ENCODE results near the gene AGBL1. TPM values are rescaled to one million over a fixed set of nuclear protein-coding genes. Genes with fewer than 3 reads are reported as not detected.

AGBL1 gene
- total RNA-seq, 2 donors from 2014 or later, result not detected

DNA sequence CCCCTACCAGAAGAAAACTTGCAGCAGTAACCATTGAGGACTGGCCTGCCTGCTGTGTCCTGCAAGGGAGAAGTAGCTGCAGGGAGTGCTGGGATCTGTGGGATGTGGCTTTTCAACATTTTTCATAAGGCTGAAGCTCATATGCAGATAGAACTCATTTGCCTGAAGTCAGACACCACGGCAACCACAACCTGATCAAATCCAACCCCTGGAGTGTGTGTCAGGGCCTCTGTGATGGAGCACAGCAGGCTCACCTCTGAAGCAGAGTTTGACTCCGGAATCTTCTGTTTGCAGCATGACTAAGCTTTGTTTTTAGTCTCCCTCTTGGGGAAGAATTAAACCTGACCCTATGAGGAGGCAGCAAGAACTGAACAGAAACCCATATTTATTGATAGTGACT is 508.7 kb downstream of the AGBL1 start:
- no peak for DNase-seq (ENCODE audit: low spot score)
- ATAC-seq (ENCODE audit: insufficient number of reproducible peaks, low FRiP score, low read depth), result no peak
- no peaks in the 10 kb centered on the region for H3K9me3 ChIP-seq
- H3K36me3 ChIP-seq, result no peaks in the 10 kb centered on the region
- H3K27ac ChIP-seq, result no peak overlapping the region
- H3K4me1 ChIP-seq (ENCODE audit: control insufficient read depth in 1 of 2, low read depth in 2 of 2), result no peaks in the 10 kb centered on the region
- H3K4me3 ChIP-seq, result no peak overlapping the region
- no peaks in the 10 kb centered on the region for H3K27me3 ChIP-seq (replicated peaks; ENCODE audit: insufficient read depth)
- TF ChIP-seq, protein P1, sequence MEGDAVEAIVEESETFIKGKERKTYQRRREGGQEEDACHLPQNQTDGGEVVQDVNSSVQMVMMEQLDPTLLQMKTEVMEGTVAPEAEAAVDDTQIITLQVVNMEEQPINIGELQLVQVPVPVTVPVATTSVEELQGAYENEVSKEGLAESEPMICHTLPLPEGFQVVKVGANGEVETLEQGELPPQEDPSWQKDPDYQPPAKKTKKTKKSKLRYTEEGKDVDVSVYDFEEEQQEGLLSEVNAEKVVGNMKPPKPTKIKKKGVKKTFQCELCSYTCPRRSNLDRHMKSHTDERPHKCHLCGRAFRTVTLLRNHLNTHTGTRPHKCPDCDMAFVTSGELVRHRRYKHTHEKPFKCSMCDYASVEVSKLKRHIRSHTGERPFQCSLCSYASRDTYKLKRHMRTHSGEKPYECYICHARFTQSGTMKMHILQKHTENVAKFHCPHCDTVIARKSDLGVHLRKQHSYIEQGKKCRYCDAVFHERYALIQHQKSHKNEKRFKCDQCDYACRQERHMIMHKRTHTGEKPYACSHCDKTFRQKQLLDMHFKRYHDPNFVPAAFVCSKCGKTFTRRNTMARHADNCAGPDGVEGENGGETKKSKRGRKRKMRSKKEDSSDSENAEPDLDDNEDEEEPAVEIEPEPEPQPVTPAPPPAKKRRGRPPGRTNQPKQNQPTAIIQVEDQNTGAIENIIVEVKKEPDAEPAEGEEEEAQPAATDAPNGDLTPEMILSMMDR (IDR thresholded peaks at IDR 0.05), result no peak

DNA sequence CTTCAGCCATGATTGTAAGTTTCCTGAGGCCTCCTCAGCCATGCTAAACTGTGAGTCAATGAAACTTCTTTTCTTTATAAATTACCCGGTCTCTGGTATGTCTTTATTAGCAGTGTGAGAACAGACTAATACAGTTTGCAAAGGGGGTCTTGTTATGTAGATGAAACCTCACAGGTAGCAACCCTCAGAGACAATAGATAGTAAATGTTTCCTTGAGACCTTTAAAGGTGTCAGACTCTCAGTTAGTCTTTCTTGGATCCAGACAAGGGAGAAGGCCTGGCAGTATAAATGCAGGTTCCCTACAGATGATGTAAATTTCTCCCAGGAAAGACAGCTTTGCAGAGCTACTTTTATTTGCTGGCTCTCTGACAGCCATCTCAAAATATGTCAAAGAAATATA is 510.8 kb downstream of the AGBL1 start:
- no peak for DNase-seq (ENCODE audit: low spot score)
- Histone ChIP-seq H3K27me3 (replicated peaks; ENCODE audit: insufficient read depth) (no peaks in the 10 kb centered on the region), H3K4me3 (no peak overlapping the region), H3K4me1 (ENCODE audit: control insufficient read depth in 1 of 2, low read depth in 2 of 2) (no peaks in the 10 kb centered on the region), H3K27ac (no peak overlapping the region), H3K9me3 (no peaks in the 10 kb centered on the region), H3K36me3 (no peaks in the 10 kb centered on the region)
- no peak for ATAC-seq (ENCODE audit: insufficient number of reproducible peaks, low FRiP score, low read depth)
- TF ChIP-seq, protein P1 (IDR thresholded peaks at IDR 0.05), result no peak

DNA sequence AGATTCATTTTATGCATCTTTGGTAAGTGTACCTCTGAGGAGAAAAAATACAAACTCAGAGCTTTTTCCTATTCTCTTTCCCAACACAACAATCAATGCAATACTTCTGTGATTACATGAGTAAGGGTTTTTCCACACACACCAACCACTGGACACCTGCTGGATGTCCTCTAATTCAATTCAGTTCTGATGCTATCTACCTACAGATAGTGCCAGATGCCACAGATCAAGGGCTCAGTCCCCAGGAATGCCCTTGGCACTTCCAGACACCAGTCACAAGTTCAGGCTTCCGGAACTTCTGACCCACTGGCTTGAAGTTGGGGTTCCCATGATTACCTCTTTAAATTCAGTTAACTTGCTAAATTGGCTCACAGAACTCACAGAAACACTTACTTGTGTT is 511.5 kb downstream of the AGBL1 start:
- DNase-seq (ENCODE audit: low spot score) (no peak), ATAC-seq (ENCODE audit: insufficient number of reproducible peaks, low FRiP score, low read depth) (no peak)
- H3K36me3 ChIP-seq, result no peaks in the 10 kb centered on the region
- no peaks in the 10 kb centered on the region for H3K4me1 ChIP-seq (ENCODE audit: control insufficient read depth in 1 of 2, low read depth in 2 of 2)
- H3K27me3 ChIP-seq (replicated peaks; ENCODE audit: insufficient read depth), result no peaks in the 10 kb centered on the region
- H3K4me3 ChIP-seq, result no peak overlapping the region
- no peak overlapping the region for H3K27ac ChIP-seq
- TF ChIP-seq, protein P1 (IDR thresholded peaks at IDR 0.05), result no peak
- H3K9me3 ChIP-seq, result no peaks in the 10 kb centered on the region

DNA sequence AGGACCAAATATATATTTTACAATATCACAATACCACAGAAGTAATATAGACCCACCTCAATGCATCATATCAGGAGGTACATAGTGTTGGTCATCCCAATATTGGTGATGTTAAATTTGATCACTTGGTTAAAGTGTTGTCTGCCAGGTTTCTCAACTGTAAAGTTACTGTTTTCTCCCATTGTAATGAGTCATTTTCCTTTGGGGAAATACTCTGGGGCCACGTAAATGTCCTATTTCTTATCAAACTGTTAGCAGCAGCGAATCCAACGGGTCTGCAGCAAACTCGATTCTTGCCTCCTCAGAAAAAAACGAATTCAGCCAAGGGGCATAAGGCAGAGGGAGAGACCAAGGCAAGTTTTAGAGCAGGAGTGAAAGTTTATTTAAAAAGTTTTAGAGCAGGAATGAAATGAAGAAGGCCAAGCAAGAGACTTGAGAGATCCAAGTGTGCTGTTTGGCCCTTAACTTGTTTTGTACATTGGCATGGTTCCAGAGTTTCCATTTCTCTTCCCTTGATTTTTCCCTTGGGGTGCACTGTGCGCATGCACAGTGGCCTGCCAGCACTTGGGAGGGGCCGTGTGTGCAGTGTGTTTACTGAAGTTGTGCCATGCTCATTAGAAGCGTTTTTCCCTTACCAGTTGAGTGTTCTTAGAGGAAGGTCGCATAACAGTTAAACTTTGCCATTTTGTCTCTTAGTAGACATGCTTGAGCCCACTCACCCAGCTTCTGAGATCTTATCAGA is 512.5 kb downstream of the AGBL1 start:
- Histone ChIP-seq H3K27me3 (replicated peaks; ENCODE audit: insufficient read depth) (no peaks in the 10 kb centered on the region), H3K27ac (no peak overlapping the region), H3K9me3 (no peaks in the 10 kb centered on the region), H3K4me1 (ENCODE audit: control insufficient read depth in 1 of 2, low read depth in 2 of 2) (no peaks in the 10 kb centered on the region), H3K36me3 (no peaks in the 10 kb centered on the region), H3K4me3 (no peak overlapping the region)
- DNase-seq (ENCODE audit: low spot score), result no peak
- TF ChIP-seq, protein P1 (IDR thresholded peaks at IDR 0.05), result no peak
- ATAC-seq (ENCODE audit: insufficient number of reproducible peaks, low FRiP score, low read depth), result no peak

DNA sequence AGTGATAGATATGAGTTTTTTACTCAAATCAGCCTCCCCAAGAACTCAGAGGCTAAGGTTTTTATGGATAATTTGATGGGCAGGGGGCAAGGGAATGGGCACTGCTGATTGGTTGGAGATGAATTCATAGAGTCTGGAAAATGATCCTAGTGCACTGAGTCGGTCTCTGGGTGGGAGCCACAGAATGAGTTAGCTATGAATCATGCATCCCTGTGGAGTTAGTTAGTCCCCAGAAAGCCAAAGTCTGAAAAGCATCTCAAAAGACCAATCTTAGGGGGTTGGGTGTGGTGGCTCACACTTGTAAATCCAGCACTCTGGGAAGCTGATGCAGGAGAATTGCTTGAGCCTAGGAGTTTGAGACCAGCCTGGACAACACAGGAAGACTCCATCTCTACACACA is 516.1 kb downstream of the AGBL1 start:
- no peak for ATAC-seq (ENCODE audit: insufficient number of reproducible peaks, low FRiP score, low read depth)
- no peak overlapping the region for H3K4me3 ChIP-seq
- DNase-seq (ENCODE audit: low spot score), result no peak
- no peaks in the 10 kb centered on the region for H3K9me3 ChIP-seq
- TF ChIP-seq, protein P1 (IDR thresholded peaks at IDR 0.05), result no peak
- H3K27ac ChIP-seq, result no peak overlapping the region
- H3K36me3 ChIP-seq, result no peaks in the 10 kb centered on the region
- H3K4me1 ChIP-seq (ENCODE audit: control insufficient read depth in 1 of 2, low read depth in 2 of 2), result no peaks in the 10 kb centered on the region
- H3K27me3 ChIP-seq (replicated peaks; ENCODE audit: insufficient read depth), result no peaks in the 10 kb centered on the region

Measured in thoracic aorta (tissue), 2 donors.